GM12878 (cell line): Measurements from ENCODE around the gene METTL23. TPM values are rescaled to one million over a fixed set of nuclear protein-coding genes. Genes with fewer than 3 reads are reported as not detected.

ENCODE experiments used
- ATAC-seq: fragments of 200-7000 bp; cut with Tn5 transposase; 3 replicates; pipeline ENCODE4 v1.9.1; 2020; ENCODE audit warnings: mild to moderate bottlenecking, moderate library complexity
- BruUV-seq: library from RNA; stranded (reverse); fragments of 400-500 nt; replicated peaks from 2 replicates; lab custom pipeline; 2021; lab: Mats Ljungman, UMichigan
- CTCF ChIA-PET: fragments of 300-600 bp; sonication (Branson Sonifier 250); formaldehyde crosslinking; extraction: SDS; loops from one replicate; lab custom pipeline; 2021; ENCODE audit warnings: inconsistent platforms; lab: Yijun Ruan, JAX
- POLR2A ChIA-PET: fragments of 350-600 bp; formaldehyde crosslinking; extraction: SDS; loops from one replicate; lab custom pipeline; 2021; ENCODE audit warnings: inconsistent platforms; lab: Charles Lee
- RAD21 ChIA-PET: fragments of 300-600 bp; sonication (Branson Sonifier 250); formaldehyde crosslinking; loops from one replicate; lab custom pipeline; 2023; ENCODE audit warnings: antibody characterized with exemption; ENCODE audit not compliant: unreplicated experiment; lab: Charles Lee
- SMC1A ChIA-PET: fragments of 300-600 bp; sonication (Branson Sonifier 250); formaldehyde crosslinking; loops from one replicate; lab custom pipeline; 2023; ENCODE audit not compliant: unreplicated experiment, uncharacterized antibody; lab: Charles Lee
- DNase-seq: peaks from one replicate; pipeline ENCODE4 v3.0.0-alpha.2; 2011; ENCODE audit warnings: low read depth, low spot score
- FAIRE-seq: peaks from 3 replicates; lab custom pipeline; 2011; peaks lifted over from hg19 to GRCh38; lab: Jason Lieb, UNC
- H2AFZ ChIP-seq: 2 replicates; pipeline ENCODE4 v1.6.0; 2011; ENCODE audit warnings: low read depth, low read length, control low read depth; ENCODE audit not compliant: control insufficient read depth
- H3K27ac ChIP-seq: 2 replicates; pipeline ENCODE4 v1.5.1; 2011; ENCODE audit warnings: control low read depth; ENCODE audit not compliant: control insufficient read depth, insufficient read depth
- H3K27me3 ChIP-seq, 2 experiments: replicated peaks in 1 of 2; 2 replicates each; pipeline versions ENCODE4 v1.6.0 to v1.6.1; 2011; ENCODE audit warnings: low read length in 1 of 2; ENCODE audit not compliant: control insufficient read depth in 2 of 2, insufficient read depth in 2 of 2
- H3K36me3 ChIP-seq, 2 experiments: 2 replicates each; pipeline ENCODE4 v1.5.1; 2011; ENCODE audit warnings: low read length in 1 of 2; ENCODE audit not compliant: control insufficient read depth in 2 of 2, insufficient read depth in 2 of 2
- H3K4me1 ChIP-seq: 2 replicates; pipeline ENCODE4 v1.6.1; 2011; ENCODE audit warnings: mild to moderate bottlenecking, low read length, moderate library complexity, mixed read lengths; ENCODE audit not compliant: control insufficient read depth, insufficient read depth
- H3K4me2 ChIP-seq: 2 replicates; pipeline ENCODE4 v1.6.0; 2011; ENCODE audit warnings: control low read depth; ENCODE audit not compliant: control insufficient read depth, insufficient read depth
- H3K4me3 ChIP-seq: fragments of 200-600 bp; sonication (generic); 2 replicates; pipeline ENCODE4 v1.5.1; 2016
- H3K79me2 ChIP-seq: 2 replicates; pipeline ENCODE4 v1.6.0; 2011; ENCODE audit warnings: low read length; ENCODE audit not compliant: control insufficient read depth, insufficient read depth
- H3K9ac ChIP-seq: 2 replicates; pipeline ENCODE4 v1.8.0; 2011; ENCODE audit warnings: low read length, control low read depth, mixed read lengths; ENCODE audit not compliant: control insufficient read depth, insufficient read depth
- H3K9me3 ChIP-seq: replicated peaks from 3 replicates; pipeline ENCODE4 v1.5.1; 2011; ENCODE audit warnings: mild to moderate bottlenecking, low read length; ENCODE audit not compliant: control insufficient read depth, insufficient read depth
- H4K20me1 ChIP-seq: 2 replicates; pipeline ENCODE4 v1.6.0; 2011; ENCODE audit not compliant: control insufficient read depth, insufficient read depth
- BHLHE40 ChIP-seq, 2 experiments: fragments of 450-650 bp in 1 of 2; IDR thresholded peaks; 2 replicates each; pipeline ENCODE4 v1.6.1; 2011 to 2017; ENCODE audit warnings: low read depth in 2 of 2, borderline replicate concordance in 1 of 2, improper control_type of control experiment in 1 of 2, low read length in 1 of 2, mild to moderate bottlenecking in 1 of 2
- CHD4 ChIP-seq: fragments of 200-600 bp; sonication (generic); IDR thresholded peaks from 2 replicates; pipeline ENCODE4 v1.6.1; 2016; ENCODE audit warnings: mild to moderate bottlenecking
- ETV6 ChIP-seq, 2 experiments: fragments of 450-650 bp in 1 of 2; IDR thresholded peaks in 1 of 2; conservative IDR thresholded peaks in 1 of 2; 2 replicates each; pipeline ENCODE4 v1.6.1; 2014; ENCODE audit warnings: antibody characterized with exemption in 1 of 2, borderline replicate concordance in 1 of 2, low read depth in 1 of 2, mild to moderate bottlenecking in 1 of 2, moderate library complexity in 1 of 2
- HCFC1 ChIP-seq: fragments of 150-350 bp; IDR thresholded peaks from 2 replicates; pipeline ENCODE4 v1.6.1; 2014; ENCODE audit warnings: low read length
- NFIC ChIP-seq: IDR thresholded peaks from 2 replicates; pipeline ENCODE4 v1.6.1; 2012; ENCODE audit warnings: low read depth, mild to moderate bottlenecking, inconsistent platforms, low read length, moderate library complexity
- NR2F1 ChIP-seq: fragments of 450-650 bp; conservative IDR thresholded peaks from 2 replicates; pipeline ENCODE4 v1.6.1; 2017; ENCODE audit warnings: mild to moderate bottlenecking
- PRDM15 ChIP-seq: fragments of 450-650 bp; formaldehyde crosslinking; IDR thresholded peaks from 2 replicates; pipeline ENCODE4 v1.4.0; 2020; ENCODE audit warnings: mild to moderate bottlenecking, moderate library complexity
- RAD51 ChIP-seq: fragments of 450-650 bp; IDR thresholded peaks from 2 replicates; pipeline ENCODE4 v1.6.1; 2016; ENCODE audit warnings: moderate library complexity, mild to moderate bottlenecking, inconsistent platforms
- SMAD5 ChIP-seq: IDR thresholded peaks from 2 replicates; pipeline ENCODE4 v1.6.1; 2016; ENCODE audit warnings: antibody characterized with exemption, low read depth
- TBL1XR1 ChIP-seq: IDR thresholded peaks from 2 replicates; pipeline ENCODE4 v1.6.1; 2012; ENCODE audit warnings: low read depth, low read length, improper control_type of control experiment
- YBX1 ChIP-seq: fragments of 450-650 bp; IDR thresholded peaks from 2 replicates; pipeline ENCODE4 v1.6.1; 2016; ENCODE audit warnings: antibody characterized with exemption
- ZZZ3 ChIP-seq: IDR thresholded peaks from 2 replicates; pipeline ENCODE4 v1.6.1; 2011; ENCODE audit warnings: low read depth; ENCODE audit not compliant: control insufficient read depth, insufficient read length
- WGBS: methylation state at CpG from one replicate; pipeline ENCODE4 v1.1.6; 2016; ENCODE audit warnings: low lambda C conversion rate; ENCODE audit not compliant: insufficient replicate concordance, insufficient coverage; ENCODE audit errors: missing lambda C conversion rate; 5-methylcytosine and 5-hydroxymethylcytosine counted together
- in situ Hi-C: fragments of 300-500 bp; cut with MboI; formaldehyde crosslinking; loops from 9 replicates; pipeline ENCODE4 v1.14.3; 2018; ENCODE audit warnings: mixed read lengths
- intact Hi-C: fragments of 100-400 bp; cut with micrococcal nuclease; formaldehyde crosslinking; loops from one replicate; pipeline ENCODE4 v1.14.2; 2022; ENCODE audit not compliant: unreplicated experiment
- polyA plus RNA-seq, 11 experiments: library from polyadenylated mRNA; depleted of rRNA in 4 of 11; unstranded in 6 of 11; stranded (reverse) in 5 of 11; fragments of >200 nt; fragmentation: Nextera tagmentation in 4 of 11; fragmentation: Illumina TruSeq in 1 of 11; extraction: Ambion mirVana in 4 of 11; extraction: Trizol in 1 of 11; gene quantifications; 1 replicate in 1 of 11; 2 replicates in 10 of 11; pipeline versions ENCODE4 v1.2.1 to v1.2.3, GENCODE V29; 2011 to 2016; ENCODE audit warnings: inconsistent platforms in 2 of 11, missing spikeins in 2 of 11, low read depth in 1 of 11
- total RNA-seq, 4 experiments: library from RNA; depleted of rRNA in 3 of 4; stranded (reverse); fragments of >200 nt in 3 of 4; fragmentation: Illumina TruSeq in 1 of 4; extraction: Trizol in 1 of 4; gene quantifications; 2 replicates each; pipeline versions ENCODE4 v1.2.1 to v1.2.3, GENCODE V29; 2013 to 2021
- TF ChIP-seq, protein P1 (sequence below): fragments of 450-650 bp; formaldehyde crosslinking; IDR thresholded peaks from 2 replicates; pipeline ENCODE4 v1.5.0; 2022; ENCODE audit warnings: mild to moderate bottlenecking, missing genetic modification characterization
- TF ChIP-seq, protein P2 (sequence below): fragments of 450-650 bp; IDR thresholded peaks from 2 replicates; pipeline ENCODE4 v1.6.1; 2016; ENCODE audit warnings: mild to moderate bottlenecking

Gene METTL23
- total and polyA plus RNA-seq, 10 of the 15 experiments (the other 5 are each of a cell fraction or from before 2014, with no cell fraction given) = 25.6 to 61.5 (median 30.9) TPM

DNA sequence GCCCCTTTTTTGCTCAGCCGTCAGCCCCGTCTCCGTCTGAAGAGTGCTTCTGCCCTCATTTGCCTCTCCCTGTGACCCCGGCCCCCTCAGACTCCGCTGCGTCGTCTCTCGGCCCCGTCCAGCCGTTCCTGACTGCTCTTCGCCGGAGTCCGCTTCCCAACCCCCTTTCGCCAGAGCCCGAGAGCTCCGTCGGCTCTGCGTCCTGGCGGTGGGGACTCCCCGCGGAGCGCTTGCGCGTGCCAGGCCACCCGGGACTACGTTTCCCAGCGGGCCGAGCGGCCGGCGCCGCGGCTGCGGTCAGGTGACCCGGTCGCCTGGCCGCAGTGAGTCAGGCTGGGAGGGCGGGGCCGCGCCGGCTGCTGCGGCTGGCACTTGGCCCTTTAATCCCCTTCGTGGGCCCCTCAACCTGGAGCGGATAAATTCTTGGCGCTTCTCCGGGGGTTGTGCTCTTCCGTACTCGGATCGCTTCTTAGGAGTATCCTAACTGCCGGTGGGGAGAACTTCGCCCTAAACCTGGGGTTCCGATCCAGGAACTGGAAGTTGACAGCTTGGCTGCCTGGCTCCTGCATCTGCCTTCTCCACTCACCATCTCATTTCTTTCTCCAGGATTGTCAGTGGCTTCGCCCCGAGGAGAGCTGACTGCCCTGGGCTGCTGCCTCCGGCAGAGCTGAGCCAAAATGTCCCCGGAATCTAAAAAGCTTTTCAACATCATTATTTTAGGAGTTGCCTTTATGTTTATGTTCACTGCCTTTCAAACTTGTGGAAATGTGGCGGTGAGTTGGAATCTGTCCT is 11.2 kb downstream of the METTL23 start, which contains the start of gene MFSD11:
MFSD11 (plus strand) TSS at position 444 of the 792 bp plus-strand sequence; CDS start at position 678, 234 bp downstream.
- POLR2A ChIA-PET = interaction anchor here (0.6 to 6.4 kb wide), 3 partner anchors 9 to 66 kb away, joined by 3 to 60 read pairs (median 4); partner anchors contain the start of genes JMJD6 and METTL23
- in situ Hi-C loops = no loop called here
- Histone ChIP-seq H4K20me1 (no peaks in the 10 kb centered on the region; the same call in 1 of the 2 replicates), H3K4me2 (peak within 1 kb of the TSS; percentile 90), H3K9me3 (no peaks in the 10 kb centered on the region; the same call in 2 of the 3 replicates), H3K79me2 (peaks cover 60% of the 10 kb centered on the region), H3K27ac (peak within 1 kb of the TSS; percentile 91), H2AFZ (peak within 1 kb of the TSS; percentile 80), H3K4me3 (peak within 1 kb of the TSS; percentile 92), H3K36me3 (peaks cover 7 to 20% of the 10 kb centered on the region in 2 experiments), H3K27me3 (no peaks in the 10 kb centered on the region), H3K4me1 (no peaks in the 10 kb centered on the region; the same call in 1 of the 2 replicates), H3K9ac (peak within 1 kb of the TSS; percentile 97)
- CTCF ChIA-PET = interaction anchor here (1.1 to 1.3 kb wide), 4 partner anchors 10 to 23 kb away, joined by 3 to 5 read pairs (median 4); no protein-coding TSS in a partner anchor
- peak; percentile 79 for ATAC-seq
- FAIRE-seq = no peak
- intact Hi-C loops = loop anchor here (10.0 kb wide), 1 partner anchor 347 kb away; no protein-coding TSS in a partner anchor
- no TSS peak for BruUV-seq
- RAD21 ChIA-PET = interaction anchor here (0.8 to 2.1 kb wide), 5 partner anchors 10 to 473 kb away, joined by 3 to 12 read pairs (median 4); no protein-coding TSS in a partner anchor
- under 1% methylated on average over 57 of the region's 57 CpGs for WGBS
- SMC1A ChIA-PET = interaction anchor here (0.6 to 2.8 kb wide), 3 partner anchors 9 to 17 kb away, joined by 3 to 10 read pairs (median 5); partner anchors contain the start of gene METTL23
- DNase-seq = no peak
- TF ChIP-seq SMAD5 (no peak), ZZZ3 (no peak), BHLHE40 (IDR thresholded peaks at IDR 0.05; ENCODE audit: borderline replicate concordance in 1 of 2, low read depth in 2 of 2, low read length in 1 of 2) (peak; percentile 95 to 99), YBX1 (no peak), PRDM15 (CRISPR knock-in tag) (no peak), RAD51 (peak; percentile 71), CHD4 (no peak), HCFC1 (peak; percentile 91), NFIC (no peak), ETV6 (conservative IDR thresholded peaks at IDR 0.05 in 1 of 2, IDR thresholded peaks at IDR 0.05 in 1 of 2; ENCODE audit: borderline replicate concordance in 1 of 2, low read depth in 1 of 2) (no peak), TBL1XR1 (no peak), NR2F1 (peak; percentile 84)
- TF ChIP-seq, protein P1, sequence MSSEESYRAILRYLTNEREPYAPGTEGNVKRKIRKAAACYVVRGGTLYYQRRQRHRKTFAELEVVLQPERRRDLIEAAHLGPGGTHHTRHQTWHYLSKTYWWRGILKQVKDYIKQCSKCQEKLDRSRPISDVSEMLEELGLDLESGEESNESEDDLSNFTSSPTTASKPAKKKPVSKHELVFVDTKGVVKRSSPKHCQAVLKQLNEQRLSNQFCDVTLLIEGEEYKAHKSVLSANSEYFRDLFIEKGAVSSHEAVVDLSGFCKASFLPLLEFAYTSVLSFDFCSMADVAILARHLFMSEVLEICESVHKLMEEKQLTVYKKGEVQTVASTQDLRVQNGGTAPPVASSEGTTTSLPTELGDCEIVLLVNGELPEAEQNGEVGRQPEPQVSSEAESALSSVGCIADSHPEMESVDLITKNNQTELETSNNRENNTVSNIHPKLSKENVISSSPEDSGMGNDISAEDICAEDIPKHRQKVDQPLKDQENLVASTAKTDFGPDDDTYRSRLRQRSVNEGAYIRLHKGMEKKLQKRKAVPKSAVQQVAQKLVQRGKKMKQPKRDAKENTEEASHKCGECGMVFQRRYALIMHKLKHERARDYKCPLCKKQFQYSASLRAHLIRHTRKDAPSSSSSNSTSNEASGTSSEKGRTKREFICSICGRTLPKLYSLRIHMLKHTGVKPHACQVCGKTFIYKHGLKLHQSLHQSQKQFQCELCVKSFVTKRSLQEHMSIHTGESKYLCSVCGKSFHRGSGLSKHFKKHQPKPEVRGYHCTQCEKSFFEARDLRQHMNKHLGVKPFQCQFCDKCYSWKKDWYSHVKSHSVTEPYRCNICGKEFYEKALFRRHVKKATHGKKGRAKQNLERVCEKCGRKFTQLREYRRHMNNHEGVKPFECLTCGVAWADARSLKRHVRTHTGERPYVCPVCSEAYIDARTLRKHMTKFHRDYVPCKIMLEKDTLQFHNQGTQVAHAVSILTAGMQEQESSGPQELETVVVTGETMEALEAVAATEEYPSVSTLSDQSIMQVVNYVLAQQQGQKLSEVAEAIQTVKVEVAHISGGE = no peak
- TF ChIP-seq, protein P2, sequence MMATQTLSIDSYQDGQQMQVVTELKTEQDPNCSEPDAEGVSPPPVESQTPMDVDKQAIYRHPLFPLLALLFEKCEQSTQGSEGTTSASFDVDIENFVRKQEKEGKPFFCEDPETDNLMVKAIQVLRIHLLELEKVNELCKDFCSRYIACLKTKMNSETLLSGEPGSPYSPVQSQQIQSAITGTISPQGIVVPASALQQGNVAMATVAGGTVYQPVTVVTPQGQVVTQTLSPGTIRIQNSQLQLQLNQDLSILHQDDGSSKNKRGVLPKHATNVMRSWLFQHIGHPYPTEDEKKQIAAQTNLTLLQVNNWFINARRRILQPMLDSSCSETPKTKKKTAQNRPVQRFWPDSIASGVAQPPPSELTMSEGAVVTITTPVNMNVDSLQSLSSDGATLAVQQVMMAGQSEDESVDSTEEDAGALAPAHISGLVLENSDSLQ = peak; percentile 70
